Stimulated activated CD4-positive, alpha-beta T cell treated with anti-CD3 and anti-CD28 coated beads, TNF-alpha, amount 100 ng/mL, for 48 hours (primary cell): ENCODE measurements around the gene TTC21A.

ENCODE experiments used
- DNase-seq, 3 donors: peaks; one replicate each; pipeline ENCODE4 v3.0.0-alpha.2; 2020; ENCODE audit warnings: low read depth in 3 of 3

TTC21A gene

GRCh38 chr3:39097716-39098472 is 9.6 kb upstream of the TTC21A start:
- DNase-seq = no peak

DNA sequence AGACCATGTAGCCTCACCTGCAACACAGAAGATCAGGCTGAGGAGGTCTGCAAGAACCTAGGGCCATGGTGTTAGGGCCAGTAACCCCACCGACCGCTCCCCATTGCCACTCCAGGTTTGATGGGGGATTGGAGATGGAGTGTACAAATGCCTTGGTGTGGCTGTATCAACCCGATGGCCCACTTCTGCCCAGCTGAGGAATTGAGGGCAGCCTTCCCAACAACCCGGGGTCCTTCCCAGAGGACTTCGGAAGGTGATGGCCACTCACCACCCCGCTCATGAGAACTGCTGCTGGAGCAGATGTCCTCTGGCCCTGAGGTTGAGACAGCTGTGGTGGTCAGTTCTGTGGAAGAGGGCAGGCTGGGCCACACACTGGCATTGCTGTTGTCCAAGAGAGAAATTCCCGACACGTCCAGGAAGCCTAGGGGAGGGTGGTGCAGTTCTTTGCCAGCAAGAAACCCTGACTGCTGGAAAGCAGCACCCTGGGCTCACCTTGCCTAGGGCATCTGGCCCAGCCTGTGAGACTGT is 8.9 kb upstream of the TTC21A start:
- DNase-seq = no peak

- no peak for DNase-seq
These were observed 8.2 kb upstream of the TTC21A start for GRCh38 chr3:39099242-39099641.

DNA sequence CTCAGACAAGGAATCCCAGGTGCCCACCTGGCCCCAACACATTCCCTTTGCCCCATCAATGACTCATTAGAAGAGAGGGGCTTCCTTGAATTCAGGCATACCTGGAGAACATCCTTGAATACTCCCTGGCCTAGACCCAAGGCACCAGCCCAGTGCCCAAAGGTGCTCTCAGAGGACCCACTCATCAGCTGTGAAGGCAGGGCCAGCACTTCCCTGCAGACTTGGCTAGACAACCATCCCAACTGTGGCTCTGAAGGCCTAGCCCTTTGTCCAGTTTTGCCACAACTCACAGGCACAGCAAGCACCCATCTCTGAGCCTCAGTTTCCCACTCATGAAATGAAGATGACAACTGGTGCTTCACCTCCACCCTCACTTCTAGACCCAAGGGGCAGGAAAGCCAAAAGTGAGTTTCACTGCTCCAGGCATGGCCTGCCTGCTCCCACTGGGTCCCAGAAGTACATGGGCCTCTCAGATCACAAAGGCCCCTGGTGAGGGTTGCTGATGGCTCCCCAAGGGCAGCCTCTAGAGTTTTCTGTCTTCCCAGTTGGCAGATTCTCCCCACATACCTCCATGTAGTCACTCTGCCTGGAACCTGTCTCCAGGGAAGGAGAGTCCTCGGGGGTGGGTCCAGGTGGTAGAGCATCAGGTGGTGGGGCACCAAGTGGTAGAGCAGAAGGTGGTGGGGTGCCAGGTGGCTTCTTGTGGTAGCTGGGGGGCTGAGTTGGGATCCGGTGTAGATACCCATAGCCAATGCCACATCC is 7.6 kb upstream of the TTC21A start:
- no peak for DNase-seq

DNA sequence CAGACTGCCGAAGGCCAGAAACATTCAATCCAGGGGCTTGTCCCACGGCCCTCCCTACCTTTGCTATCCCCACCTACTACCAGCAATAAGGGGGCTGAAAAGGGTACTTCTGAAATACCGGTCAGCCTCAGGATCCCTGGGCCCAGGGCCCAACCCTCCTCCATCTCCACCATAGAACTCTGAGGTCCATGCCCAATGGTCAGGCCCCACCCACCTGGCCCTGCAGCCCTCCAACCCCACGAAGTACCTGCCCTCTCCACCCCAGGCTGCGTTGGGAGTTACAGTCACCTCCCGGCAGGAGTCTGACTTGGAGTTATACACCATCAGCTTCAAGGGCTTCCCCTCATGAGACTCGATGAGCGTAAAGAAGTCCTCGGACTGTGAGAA is 7.0 kb upstream of the TTC21A start:
- no peak for DNase-seq

- peak in 1 of 3 donors; percentile 43 for DNase-seq
These were observed 6.3 kb upstream of the TTC21A start for GRCh38 chr3:39101022-39101689.

GRCh38 chr3:39102504-39103323 is 4.8 kb upstream of the TTC21A start:
- DNase-seq = no peak

- DNase-seq = no peak
These were observed 4.2 kb upstream of the TTC21A start for GRCh38 chr3:39103324-39103693.

- DNase-seq = no peak
These were observed 3.5 kb upstream of the TTC21A start for GRCh38 chr3:39103791-39104552.

GRCh38 chr3:39104961-39105686 is 2.4 kb upstream of the TTC21A start:
- no peak for DNase-seq

DNA sequence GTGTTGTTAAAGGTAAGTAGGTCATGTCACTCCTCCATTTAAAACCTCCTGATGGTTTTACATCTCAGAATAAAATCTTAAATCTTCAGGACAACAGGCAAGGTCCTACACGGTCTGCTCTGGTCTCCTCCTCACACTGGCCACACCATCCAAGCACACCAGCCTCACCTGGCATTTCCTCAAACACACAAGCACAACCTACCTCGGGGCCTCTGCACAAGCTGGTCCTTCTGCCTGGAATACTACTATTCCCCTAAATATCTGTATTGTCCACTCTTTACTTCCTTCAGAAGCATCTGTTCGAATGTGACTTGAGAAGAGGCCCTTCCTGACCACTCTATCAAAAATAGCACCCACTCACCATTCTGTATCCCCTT is 1.8 kb upstream of the TTC21A start:
- DNase-seq = no peak

DNA sequence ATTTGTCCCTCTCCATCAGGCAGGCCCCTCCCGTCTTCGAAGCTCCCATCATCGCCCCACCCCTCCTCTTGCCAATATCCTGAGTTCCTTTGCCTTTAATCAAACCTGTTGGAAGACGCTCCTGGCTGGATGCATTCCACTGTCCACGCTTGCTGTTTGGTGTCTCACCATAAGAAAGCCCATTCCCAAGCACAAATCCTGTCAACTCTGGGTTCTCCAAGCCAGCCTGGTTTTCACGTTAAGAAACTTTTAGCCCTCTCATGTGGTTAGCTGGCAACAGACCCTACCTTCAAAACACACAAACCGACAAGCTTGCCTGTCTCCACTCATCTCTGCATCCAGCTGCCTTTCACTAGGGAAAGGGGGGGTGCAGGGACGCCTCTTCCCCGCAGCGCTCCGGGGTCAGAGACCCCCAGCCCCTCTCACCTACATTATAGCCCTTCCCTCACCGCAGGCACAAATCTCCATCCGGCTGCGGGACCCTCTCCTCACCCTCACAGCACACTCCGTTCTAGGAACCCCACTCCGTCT is 1.1 kb upstream of the TTC21A start:
- no peak for DNase-seq

- no peak for DNase-seq
These were observed 561 bp upstream of the TTC21A start for GRCh38 chr3:39106851-39107387.

DNA sequence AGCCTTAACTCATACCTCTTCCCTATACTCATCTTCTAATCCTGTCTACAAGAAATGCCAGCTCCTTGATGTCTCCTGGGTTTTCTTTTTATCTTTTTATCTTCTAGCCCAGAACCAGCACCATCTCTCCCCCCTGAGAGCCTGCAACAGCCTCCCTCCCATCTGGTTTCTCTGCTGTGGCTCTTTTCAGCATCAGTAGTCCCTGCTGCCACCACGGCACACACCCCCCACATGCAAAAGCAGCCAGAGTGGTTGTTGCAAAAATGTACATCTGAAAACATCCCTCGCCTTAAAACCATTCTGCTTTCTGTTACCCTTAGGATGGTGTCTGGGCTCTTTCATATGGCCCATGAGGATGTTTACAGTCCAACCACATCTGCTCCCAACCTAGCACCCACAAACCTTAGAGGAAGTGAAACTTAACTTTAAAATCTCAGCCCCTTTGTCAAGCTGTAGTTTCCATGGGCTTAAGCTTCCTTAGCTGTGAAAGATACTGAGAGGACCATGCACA is 775 bp downstream of the TTC21A start:
- DNase-seq = no peak

- no peak for DNase-seq
These were observed 1.6 kb downstream of the TTC21A start for GRCh38 chr3:39109086-39109485.

GRCh38 chr3:39110041-39110639 is 2.7 kb downstream of the TTC21A start:
- DNase-seq = no peak

DNA sequence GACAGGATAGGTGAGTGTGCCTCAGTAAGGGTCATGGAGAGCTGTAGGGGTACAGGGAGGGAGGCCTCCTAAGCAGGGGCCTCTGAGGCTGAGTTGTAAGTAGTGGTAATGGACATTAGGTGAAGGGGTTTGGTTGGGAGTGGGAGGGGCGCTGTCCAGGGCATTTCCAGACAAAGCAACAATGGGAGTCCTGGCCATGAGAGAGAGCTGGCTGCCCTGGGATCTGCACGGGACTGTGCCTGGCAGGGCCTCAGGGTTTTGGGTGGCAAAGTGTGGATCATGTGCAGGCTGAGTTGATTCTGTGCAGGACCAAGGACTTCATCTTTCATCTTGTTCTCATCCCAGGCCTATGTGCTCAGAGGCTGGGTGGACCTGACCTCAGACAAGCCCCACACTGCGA is 4.6 kb downstream of the TTC21A start:
- no peak for DNase-seq

- no peak for DNase-seq
These were observed 5.1 kb downstream of the TTC21A start for GRCh38 chr3:39112535-39112934.

GRCh38 chr3:39113291-39113690 is 5.8 kb downstream of the TTC21A start:
- DNase-seq = no peak
